Activated CD8-positive, alpha-beta memory T cell treated with anti-CD3 and anti-CD28 coated beads, Interleukin-2, amount 50 U/mL, for 4 hours (primary cell): ENCODE results near the gene SLC9C1.

Source experiments
- DNase-seq: peaks from one replicate; pipeline ENCODE4 v3.0.0-alpha.2; 2020

Gene SLC9C1

DNA sequence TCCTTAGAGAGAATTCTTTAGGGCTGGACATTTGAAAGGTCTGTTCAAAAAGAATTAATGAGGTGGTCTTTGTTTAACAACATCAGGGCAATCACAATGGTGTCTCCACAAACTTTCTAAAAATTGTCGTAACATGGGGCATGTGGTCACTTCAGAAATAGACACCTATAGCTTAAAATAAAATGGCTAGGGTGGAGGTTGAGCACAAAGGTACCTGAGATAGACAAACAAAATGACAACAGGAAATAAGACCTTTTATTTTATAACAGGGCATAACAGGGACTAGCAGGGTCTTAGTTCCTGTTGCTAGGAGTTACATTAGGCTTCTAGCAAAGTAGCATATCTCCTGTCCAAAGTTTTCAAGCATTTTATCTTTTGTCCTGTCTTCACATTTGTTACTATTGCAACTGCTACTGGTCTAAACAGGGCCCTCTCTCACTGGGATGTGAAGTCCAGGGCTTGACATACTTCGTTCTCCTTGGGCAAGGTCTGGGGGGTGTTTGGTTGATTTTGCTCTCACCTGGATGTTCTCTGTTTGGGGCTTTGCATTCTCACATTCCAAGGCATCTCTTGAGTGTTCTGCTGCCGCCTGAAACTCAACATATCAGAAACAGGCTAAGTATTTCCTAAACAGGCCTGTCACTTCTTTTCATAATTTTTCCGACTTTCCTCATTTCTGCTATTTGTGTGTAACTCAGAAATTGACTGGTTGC is 163.9 kb downstream of the SLC9C1 start:
- DNase-seq, result no peak

DNA sequence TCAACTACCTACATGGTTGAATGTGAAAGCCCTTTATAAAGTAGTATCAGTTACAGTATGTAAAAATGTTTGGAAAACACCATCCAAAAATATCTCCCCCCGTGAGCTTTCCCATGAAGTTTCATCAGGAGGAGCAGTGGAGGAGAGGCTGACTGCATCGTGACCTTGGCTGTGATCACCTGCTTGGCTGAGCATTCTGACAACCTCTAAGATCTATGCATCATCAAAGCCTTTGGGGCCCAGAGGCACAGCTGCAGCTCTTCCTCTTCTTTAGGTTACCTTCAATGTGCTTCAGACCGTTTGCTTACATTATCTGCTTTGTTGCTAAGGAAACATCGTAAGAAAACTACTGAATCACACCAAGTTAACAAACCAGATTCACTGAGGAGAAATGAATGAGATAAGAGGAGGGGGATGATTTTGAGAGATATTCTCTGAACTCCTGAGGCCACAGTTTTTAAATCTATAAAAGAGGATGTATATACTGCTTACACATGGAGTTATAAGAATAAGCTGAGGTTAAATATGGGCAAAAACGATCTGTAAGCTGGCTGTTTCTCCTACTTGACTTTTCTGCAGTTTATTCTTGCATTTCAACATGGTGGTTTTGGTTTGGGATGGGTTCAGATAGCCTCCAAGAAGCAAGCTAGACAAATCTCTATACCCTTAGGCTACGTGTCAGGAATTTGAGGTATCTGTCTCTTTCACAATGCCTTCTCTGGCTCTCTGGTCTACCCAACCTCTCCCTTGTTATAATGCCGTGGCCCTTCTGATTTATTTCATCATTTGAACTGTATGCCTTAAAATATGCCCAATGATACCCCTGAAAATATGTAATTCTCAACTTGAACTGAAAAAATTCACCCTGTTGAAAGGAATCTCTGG is 164.9 kb downstream of the SLC9C1 start:
- peak; percentile 41 for DNase-seq

DNA sequence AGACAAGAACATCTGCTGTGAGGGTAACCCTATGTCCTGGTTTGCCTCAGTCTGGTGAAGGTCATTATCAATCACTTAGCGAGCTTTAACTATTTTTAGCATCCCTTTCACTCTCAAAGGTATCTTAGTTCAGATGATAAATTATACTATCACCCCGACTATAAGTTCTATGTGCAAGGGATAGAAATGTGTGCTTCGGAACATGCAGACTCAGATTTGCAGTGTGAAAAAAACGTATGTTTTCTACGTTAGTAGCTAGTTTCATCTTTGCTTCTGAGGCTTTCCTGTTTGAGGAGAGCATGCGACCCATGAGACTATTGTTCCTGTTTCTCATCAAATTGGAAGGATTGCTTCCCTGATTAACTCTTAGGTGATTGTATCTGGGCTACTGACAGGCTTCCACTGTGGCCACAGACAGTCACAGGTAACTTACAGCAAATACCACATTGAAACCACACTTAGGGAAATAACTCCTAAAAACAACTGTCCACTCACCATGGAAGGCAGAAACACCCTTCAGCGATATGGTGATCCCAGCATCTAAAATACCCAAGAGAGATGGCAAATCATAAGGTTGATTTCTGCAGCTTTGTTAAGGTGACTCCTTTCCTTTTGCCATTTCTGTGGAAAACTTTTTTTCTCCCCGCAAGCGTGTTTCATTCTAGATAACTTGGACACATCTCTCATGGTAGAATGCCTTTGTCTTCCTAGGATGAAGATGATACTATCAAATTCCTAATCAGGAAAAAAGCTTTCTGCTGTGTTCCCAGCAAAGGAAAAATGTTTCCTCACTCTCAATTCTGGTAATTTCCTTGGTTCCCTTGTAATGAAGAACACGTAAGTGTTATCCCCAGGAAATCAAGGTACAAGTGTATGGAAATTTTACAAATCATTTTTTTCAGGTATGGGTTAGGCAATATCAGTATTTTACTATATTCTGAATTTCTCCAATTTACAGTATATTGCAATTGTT is 166.2 kb downstream of the SLC9C1 start:
- no peak for DNase-seq

DNA sequence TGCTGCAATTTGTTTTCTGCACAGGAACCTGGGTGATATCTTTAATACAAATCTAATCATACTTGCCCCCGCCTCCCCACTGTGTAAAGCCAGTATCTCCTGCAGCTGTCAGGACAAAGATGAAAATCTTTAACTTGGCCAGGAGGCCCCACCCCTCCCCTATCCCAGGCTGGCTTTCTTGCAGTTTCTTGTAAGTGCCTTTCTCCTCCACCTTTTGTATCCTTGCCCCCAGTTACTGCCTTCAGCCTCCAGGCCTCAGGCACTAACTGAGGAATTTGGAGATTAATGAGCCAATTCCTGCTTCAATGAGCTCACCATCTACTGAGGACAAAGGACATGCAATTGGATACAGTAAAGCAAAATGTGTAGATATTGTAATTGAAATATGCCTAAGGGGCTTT is 167.5 kb downstream of the SLC9C1 start:
- no peak for DNase-seq

DNA sequence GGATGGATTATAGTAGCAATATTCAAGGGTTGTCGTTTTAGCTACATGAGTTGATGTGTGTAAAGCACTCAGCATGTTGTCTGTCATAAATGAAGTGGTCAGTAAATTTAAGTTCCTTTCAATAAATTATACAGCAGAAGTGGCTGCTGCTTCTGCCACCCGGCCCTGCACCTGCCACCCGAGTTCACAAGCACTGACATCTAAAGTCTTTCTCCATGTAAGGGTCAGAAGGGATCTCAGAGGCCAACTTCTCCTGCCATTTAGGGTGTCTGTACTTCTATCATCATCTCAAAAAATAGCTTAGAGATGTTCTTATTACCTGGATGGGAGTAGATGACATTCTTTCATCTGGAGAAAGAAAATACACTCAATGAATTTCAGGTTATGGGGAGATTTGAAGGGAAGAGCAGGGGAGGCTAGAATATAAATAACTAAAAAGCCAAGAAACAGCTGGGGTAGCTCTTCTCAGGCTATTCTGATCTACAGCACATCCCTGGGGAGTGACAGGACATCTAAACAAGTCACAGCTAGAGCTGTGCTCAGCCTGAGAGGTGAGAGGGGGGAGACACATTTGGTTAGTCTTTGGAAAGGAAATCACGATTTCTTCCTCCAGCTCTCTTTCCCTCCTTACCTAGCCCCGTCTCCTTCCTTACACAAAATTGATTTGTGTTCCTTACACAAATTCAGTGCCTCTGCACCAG is 169.0 kb downstream of the SLC9C1 start:
- DNase-seq, result no peak

DNA sequence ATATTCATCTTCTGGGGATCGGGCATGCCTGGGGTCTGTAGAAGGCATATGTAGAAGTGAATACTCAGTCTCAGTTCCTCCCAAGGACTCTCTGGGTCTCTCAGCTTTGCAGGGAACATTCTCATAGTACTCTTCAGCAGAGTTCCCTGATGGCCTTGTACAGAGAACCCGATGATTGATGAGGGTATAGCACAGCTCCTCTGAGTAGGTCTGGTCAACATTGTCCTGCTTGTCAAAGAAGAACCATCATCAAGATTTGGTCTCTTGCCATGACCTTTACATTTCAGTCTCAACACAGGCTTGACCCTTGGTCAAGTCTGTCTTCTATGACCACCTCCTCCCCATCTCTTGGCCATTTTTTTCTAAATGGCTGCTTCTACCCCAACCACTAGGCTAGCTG is 170.5 kb downstream of the SLC9C1 start:
- DNase-seq, result no peak

DNA sequence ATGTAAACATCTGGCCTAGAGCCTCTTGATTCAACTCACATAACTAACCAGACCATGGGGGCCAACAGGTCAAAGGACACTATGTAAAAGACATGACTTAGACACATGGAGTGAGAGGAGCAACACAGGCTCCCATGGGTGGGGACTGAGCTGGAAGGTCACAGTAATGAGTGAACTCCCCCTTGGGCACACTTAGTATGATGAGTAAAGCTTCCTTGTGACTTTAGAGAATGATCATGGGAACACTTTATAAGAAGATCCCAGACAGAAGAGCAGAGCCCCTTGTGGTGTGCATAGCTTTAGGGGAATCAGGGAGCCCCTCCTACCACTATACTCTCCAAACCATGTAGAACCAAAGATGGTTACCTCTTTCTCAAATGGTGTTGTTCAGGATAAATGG is 171.1 kb downstream of the SLC9C1 start:
- DNase-seq, result no peak

DNA sequence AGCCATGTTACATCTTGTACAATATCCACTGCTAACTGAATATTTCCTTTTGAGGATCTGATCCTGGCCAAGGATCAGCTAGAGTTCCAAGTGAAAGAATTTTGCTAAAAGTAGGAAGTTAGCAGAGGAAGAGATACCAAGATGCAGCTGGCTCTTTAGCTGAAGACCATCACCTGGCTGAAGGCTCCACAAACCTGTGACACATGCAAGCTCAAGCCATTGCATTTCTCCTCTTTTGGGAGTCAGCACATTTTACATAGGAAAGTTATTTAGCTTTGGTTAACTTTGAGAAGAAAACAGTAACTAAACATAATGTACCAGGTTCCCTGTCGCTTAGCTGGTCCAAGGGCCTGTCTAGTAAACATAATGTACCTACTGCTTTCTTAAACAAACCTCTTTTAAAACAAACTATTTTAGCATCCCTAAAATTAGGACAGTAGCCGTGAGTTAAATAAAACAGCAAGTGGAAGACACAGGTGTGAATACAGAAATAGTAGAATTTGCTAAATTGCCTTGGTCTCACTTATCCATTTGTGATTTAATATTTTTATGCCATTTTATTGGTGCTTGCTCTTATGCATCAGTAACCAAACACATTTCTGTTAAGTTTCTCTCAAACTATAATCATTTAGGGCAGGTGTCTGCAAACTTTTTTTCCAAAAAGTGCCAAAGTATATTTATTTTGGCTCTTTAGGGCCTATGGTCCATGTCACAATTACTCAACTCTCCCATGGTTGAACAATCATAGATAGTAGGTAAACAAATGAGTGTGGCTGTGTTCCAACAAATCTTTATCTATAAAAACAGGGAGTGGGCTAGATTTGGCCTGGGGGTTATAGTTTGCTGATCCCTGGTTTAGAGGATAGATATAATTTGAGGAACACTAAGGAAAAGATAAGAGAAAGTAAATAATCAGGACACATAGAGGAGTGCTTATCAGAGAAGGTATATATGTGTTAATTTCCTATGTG is 172.2 kb downstream of the SLC9C1 start:
- DNase-seq, result no peak

DNA sequence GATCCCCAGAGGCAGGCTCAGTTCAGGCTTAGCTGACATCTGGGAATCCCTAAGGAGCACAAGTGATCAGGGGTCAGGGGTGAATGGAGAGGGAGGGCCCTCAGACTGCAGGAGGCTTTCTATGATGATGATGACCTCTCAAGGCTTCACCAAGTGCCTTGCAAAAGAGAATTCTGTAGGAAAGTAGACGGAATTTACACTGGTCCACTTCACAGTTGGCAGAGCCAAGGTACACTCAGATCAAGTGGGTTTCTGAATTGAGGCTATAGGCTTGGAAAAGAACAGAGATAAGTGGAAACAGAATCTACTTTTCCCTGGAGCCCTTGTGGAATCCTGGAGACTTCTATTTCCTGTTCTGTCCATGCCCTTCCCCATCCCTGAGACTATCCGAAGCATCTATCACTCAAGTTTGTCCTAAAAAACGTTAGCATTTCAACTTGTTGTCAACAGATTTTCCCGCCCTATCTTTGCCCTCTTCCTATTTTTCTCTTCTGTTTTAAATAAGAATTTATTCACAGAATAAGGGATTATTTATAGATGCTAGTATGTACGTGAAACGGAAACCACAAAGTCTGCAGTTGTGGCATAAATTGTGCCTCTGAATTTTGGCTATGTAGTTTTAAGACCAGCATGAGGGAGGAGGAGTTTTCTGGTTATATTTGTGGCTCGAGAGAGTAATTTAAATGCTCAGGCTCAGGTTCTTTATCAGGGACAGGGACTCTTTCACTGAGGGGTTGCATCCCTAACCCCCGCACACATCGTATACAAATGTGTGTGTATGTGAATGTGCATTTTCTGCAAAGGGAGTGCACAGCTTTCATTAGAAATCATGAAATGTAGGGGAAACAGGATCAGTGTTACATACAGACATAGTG is 173.8 kb downstream of the SLC9C1 start:
- DNase-seq, result no peak

DNA sequence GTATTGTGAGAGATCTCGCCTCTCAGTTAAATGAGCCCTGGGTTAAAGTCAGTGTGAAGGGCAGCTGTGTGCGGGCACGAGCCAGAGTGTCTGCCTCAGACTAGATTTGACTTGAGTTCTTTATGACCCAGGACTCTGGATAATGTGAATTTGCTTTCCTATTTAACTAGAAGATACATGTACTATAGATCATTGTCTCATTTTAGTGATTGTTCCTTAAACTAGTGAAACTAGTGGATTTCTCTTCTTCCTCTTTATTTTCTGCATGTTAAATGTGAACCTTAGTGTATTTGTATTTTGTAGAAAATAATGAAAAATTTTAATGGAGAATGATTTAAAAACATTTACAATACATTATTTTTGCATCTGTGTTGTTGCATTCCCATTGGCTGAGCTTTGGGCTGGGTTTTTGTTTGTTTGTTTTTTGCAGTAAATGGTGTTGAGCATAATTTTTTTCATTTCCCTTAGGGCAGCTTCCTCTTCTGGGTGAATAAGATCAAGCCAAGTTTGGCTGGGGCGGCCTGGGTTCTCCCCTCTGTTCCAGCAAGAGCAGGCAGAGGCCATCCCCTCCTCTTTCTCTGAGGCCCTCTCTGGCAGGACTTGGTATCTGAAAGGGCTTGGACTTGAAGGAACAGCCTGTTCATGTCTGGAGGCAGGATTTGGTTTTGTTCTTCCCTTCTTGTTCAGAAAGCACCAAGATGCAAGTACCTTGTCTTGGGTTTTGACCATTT is 176.0 kb downstream of the SLC9C1 start:
- DNase-seq, result no peak

DNA sequence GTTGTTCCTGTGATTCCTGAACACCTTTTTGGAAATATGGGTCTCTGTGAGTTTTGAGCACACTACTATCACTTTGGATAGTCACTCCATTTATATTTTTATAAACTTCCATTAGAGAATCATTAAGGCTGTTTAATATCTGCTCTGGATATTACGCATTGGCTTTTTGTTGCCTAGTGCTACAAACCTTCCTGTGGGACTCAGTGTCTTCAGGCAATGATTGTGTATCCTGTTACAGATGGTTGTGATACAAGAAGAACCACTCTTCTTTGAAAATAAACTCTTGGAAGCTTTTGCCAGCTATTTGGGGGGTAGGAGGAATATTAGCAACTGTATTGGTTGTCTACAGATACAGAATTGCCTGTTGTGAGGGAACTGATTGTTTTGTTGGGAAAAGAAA is 176.6 kb downstream of the SLC9C1 start:
- DNase-seq, result no peak

DNA sequence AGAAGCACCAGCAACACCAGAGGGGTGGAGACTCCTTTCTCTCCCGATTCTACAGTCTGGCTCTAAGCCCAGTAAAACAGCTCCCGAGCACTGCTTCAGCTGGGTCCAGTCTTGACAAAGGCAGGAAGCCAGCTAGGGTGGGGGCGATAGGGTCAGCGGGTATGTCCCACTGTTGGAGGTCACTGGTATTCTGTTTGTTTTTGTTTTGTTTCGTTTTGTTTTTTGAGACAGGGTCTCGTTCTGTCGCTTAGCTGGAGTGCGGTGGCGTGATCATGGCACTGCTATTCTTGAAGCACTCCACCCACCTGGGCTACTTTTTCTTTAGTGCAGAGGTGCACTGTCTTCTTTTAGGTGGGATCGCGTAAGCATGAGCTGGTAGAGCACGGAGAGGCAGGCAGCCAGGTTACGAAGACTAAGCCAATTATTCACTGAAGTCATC is 177.2 kb downstream of the SLC9C1 start:
- DNase-seq, result no peak

DNA sequence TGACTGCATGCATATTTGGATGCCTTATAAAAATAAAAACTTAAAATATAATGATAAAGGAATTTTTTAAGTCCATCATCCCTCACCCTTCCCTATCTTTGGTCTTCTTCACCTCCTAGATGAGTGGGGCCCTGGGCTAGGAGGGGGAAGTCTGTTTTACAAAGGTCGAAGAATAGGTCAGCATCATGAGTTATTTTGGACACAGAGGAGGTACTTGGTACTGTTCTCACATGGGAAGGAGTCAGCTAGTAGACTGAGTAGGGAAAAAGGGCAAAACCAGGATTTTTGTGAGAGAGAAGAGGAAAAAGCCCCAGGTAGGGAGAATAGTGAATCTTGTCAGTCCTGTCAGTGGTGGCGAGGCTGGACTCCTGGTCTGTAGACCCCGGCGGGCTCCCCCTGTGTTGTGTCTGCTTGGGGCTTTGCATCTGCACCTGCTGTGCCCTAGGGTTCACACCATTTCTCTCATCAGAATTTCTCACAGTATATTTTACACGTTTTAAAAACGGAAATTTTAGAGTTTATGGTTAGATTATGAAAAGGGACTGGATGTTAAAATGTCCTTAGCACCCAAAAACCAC is 178.1 kb downstream of the SLC9C1 start:
- no peak for DNase-seq

DNA sequence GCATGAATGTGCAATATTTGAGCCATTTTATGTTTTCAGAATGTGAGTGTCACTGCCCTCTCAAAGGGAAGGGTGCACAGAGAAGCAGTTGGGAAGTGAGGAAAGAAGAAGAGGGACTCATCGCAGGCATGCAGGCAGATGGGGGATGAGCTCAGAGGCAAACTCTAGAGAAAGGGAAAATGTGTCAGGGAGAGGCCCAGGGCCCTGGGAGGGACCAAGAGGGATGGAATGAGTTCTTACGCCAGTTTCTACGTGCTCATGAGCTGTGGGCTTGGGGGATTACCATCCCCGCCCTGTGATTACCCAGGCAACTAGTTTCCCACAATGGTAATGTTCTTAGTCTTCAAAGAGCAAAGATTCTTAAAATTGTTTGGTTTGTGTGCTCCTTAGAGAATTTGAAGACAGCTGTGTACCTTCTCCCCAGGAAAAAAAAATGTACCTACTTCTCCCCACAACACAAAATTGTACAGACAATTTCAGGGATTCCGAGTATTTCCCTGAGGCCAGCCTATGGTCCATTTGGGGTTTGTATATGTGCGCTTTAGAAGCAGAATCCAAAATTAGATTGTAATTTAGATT is 178.8 kb downstream of the SLC9C1 start:
- no peak for DNase-seq

DNA sequence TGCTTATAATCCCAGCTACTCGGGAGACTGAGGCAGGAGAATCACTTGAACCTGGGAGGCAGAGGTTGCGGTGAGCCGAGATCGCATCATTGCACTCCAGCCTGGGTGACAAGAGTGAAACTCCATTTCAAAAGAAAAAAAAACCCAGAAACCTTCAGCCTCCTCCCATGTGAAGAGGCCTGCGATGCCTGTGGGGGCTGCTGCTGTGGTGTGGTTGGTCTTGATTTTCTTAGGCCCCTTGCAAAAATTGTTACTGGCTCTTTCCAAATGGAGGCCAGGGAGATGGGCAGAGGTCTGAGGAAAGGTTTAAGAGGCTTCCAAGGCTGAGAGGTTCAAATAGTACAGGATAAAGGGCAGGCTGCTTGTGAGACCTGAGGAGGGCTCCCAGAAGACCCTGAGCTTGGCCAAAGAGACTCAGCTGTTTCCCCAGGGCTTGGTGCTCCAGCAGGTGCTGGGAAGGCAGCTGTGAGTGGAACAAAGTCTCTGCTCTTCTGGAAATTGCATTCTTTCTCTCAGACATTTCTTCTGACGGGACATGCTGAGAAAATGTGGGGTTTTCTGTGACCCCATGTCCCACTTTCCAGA is 179.3 kb downstream of the SLC9C1 start:
- DNase-seq, result no peak

DNA sequence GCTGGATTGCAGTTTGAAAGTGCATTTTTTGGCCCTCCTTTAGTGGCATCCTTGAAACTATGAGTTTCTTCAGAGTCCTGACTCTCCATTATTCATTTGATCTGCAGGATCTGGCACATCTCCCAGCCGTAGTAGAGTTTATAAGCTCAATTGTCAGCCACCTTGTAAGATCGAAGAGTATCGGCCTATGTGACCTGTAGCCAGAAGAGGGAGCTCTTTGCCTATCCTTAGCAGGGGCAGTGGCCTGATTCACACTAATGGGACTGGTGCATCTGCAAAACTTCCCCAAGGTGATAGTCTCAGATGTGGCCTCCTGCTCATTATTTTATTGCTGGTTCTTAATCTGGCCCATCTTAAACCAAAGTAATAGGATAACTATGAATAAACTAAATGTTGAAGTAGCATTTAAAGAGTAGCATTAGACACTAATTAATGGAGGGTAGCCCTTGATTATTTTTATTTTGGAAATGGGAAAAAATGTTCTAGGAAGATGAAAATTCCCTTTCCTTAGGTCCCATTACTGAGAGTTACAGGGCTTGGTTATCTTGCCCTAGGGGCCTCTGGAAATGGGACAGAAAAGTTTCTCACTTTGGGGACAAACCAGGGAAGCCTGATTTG is 182.1 kb downstream of the SLC9C1 start:
- peak; percentile 58 for DNase-seq

DNA sequence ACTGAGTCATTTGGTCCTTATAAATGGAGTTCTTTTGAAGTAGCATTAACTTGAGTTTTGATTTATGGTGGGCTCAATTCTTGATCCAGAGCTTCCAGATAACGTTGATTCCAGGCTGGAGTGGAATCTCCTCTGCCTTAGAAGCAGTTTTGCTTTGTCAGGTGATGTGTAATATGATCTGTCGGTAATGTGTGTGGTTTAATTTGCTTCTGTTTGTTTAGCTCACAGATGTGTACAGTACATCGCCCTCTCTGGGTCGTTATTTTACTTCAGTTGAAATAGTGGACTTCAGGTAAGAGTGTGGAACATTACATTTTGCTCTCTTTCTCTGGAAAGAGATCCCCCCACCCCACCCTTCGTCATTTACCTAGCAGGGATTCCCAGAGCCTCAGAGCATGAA is 184.7 kb downstream of the SLC9C1 start:
- DNase-seq, result no peak

DNA sequence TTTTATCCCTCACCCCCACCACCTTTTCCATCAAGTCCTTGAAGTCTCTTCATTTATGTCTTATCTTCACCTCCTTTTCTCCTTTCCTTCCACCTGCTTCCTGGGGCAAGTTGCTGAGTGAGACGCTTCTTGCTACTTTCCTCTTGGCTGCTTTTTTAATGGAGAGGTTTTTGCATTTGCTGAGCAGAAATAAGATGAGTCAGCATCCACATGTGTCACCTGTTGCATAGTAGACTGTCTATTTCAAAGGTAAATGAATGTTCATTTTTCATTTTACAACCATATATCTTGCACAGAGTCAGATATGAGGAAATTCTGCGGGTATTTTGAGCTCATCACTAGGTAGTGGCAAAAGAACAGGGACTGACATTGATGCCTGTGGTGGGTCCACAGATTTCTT is 189.2 kb downstream of the SLC9C1 start:
- DNase-seq, result no peak
